Measurements from ENCODE around the gene SERF1A.
"Not testable (repeated sequence)": the region's sequence is repeated elsewhere in the genome, so short reads cannot be mapped to it uniquely, and the experiment has no call there.

The SERF1A gene

DNA sequence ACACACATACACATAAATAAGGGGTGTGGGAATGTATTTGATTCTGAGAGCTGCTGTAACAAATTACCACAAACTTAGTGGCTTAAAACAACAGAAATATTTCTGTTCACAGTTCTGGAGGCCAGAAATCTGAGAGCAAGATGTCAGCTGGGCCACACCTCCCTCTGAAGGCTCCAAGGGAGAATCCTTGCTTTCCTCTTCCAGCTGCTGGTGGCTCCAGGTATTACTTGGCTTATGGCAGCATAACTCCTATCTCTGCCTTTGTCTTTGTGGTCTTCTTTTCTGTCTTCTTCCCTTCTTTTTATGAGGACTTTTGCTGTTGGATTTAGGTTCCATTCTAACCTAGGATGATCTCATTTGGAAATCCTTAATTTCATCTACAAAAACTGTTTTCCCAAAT lies 16.4 kb downstream of the SERF1A start:
- H2BK15ac ChIP-seq (replicated peaks; ENCODE audit: low read depth); H2BK120ac ChIP-seq (ENCODE audit: low read depth, low read length); H2AK5ac ChIP-seq (ENCODE audit: low read length); H3K23ac ChIP-seq (ENCODE audit: low read length); H3K79me1 ChIP-seq (ENCODE audit: low read length); H3K36me3 ChIP-seq (ENCODE audit: control insufficient read depth, insufficient read depth, low read length); H3K27me3 ChIP-seq (ENCODE audit: insufficient read depth, low read length, poor library complexity); H3K18ac ChIP-seq (ENCODE audit: low read length); H3K4ac ChIP-seq (ENCODE audit: low read depth, low read length); H3K27ac ChIP-seq (ENCODE audit: low read depth, low read length); H2BK5ac ChIP-seq (ENCODE audit: low read length); H3K4me1 ChIP-seq (ENCODE audit: control insufficient read depth, low read depth, low read length); H3K79me2 ChIP-seq (ENCODE audit: control insufficient read depth, insufficient read depth, low read length); H3K4me3 ChIP-seq (ENCODE audit: low read length); H4K8ac ChIP-seq (ENCODE audit: low read depth, low read length); H3K56ac ChIP-seq (ENCODE audit: low read length); H3K9ac ChIP-seq (ENCODE audit: low read length); H3K4me2 ChIP-seq (ENCODE audit: low read length); H4K5ac ChIP-seq (ENCODE audit: low read length); DNase-seq: not testable (repeated sequence)

- not testable (repeated sequence) for H3K56ac ChIP-seq (ENCODE audit: low read length); H3K4ac ChIP-seq (ENCODE audit: low read depth, low read length); H4K8ac ChIP-seq (ENCODE audit: low read depth, low read length); H3K18ac ChIP-seq (ENCODE audit: low read length); H3K4me1 ChIP-seq (ENCODE audit: control insufficient read depth, low read depth, low read length); DNase-seq; H4K5ac ChIP-seq (ENCODE audit: low read length); H3K79me2 ChIP-seq (ENCODE audit: control insufficient read depth, insufficient read depth, low read length); H2AK5ac ChIP-seq (ENCODE audit: low read length); H3K27ac ChIP-seq (ENCODE audit: low read depth, low read length); H2BK5ac ChIP-seq (ENCODE audit: low read length); H3K4me2 ChIP-seq (ENCODE audit: low read length); H3K9ac ChIP-seq (ENCODE audit: low read length); H2BK120ac ChIP-seq (ENCODE audit: low read depth, low read length); H3K27me3 ChIP-seq (ENCODE audit: insufficient read depth, low read length, poor library complexity); H3K36me3 ChIP-seq (ENCODE audit: control insufficient read depth, insufficient read depth, low read length); H3K79me1 ChIP-seq (ENCODE audit: low read length); H2BK15ac ChIP-seq (replicated peaks; ENCODE audit: low read depth); H3K23ac ChIP-seq (ENCODE audit: low read length); H3K4me3 ChIP-seq (ENCODE audit: low read length)
- no CpG with 5 or more reads among the region's 16 CpGs for WGBS (ENCODE audit: extremely low coverage, insufficient coverage, low lambda C conversion rate)
These were observed 24.7 kb downstream of the SERF1A start for GRCh38 chr5:70925211-70925562.

GRCh38 chr5:70931709-70932368 lies 31.4 kb downstream of the SERF1A start:
- not testable (repeated sequence) for H2BK5ac ChIP-seq (ENCODE audit: low read length); H2BK120ac ChIP-seq (ENCODE audit: low read depth, low read length); H3K23ac ChIP-seq (ENCODE audit: low read length); H3K4ac ChIP-seq (ENCODE audit: low read depth, low read length); H3K4me1 ChIP-seq (ENCODE audit: control insufficient read depth, low read depth, low read length); H3K27ac ChIP-seq (ENCODE audit: low read depth, low read length); H3K18ac ChIP-seq (ENCODE audit: low read length); H3K79me2 ChIP-seq (ENCODE audit: control insufficient read depth, insufficient read depth, low read length); H3K27me3 ChIP-seq (ENCODE audit: insufficient read depth, low read length, poor library complexity); H2AK5ac ChIP-seq (ENCODE audit: low read length); H3K56ac ChIP-seq (ENCODE audit: low read length); H3K4me3 ChIP-seq (ENCODE audit: low read length); H3K36me3 ChIP-seq (ENCODE audit: control insufficient read depth, insufficient read depth, low read length); H3K4me2 ChIP-seq (ENCODE audit: low read length); H4K5ac ChIP-seq (ENCODE audit: low read length); DNase-seq; H2BK15ac ChIP-seq (replicated peaks; ENCODE audit: low read depth); H4K8ac ChIP-seq (ENCODE audit: low read depth, low read length); H3K79me1 ChIP-seq (ENCODE audit: low read length); H3K9ac ChIP-seq (ENCODE audit: low read length)
- WGBS (ENCODE audit: extremely low coverage, insufficient coverage, low lambda C conversion rate), result no CpG with 5 or more reads among the region's 6 CpGs

DNA sequence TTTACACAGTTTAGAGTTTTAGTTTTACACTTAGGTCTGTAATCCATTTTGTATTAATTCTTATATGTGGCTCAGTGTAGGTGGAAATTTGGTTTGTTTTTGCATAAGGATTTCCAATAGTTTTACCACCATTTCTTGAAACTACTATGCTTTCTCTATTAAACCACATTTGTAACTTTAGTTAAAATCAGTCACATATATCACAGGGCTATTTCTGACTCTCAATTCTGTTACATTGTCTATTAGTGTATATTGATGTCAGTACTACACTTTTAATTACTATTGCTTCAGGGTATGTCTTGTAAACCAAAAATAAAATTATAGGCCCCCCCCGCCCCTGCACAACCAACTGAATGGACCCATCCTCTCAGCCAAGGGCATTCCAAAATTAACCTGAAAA lies 32.1 kb downstream of the SERF1A start:
- H3K4ac ChIP-seq (ENCODE audit: low read depth, low read length); H3K18ac ChIP-seq (ENCODE audit: low read length); H3K79me1 ChIP-seq (ENCODE audit: low read length); H2BK120ac ChIP-seq (ENCODE audit: low read depth, low read length); DNase-seq; H4K8ac ChIP-seq (ENCODE audit: low read depth, low read length); H3K27ac ChIP-seq (ENCODE audit: low read depth, low read length); H3K4me3 ChIP-seq (ENCODE audit: low read length); H3K4me2 ChIP-seq (ENCODE audit: low read length); H3K9ac ChIP-seq (ENCODE audit: low read length); H4K5ac ChIP-seq (ENCODE audit: low read length); H3K4me1 ChIP-seq (ENCODE audit: control insufficient read depth, low read depth, low read length); H3K56ac ChIP-seq (ENCODE audit: low read length); H3K23ac ChIP-seq (ENCODE audit: low read length); H3K27me3 ChIP-seq (ENCODE audit: insufficient read depth, low read length, poor library complexity); H3K79me2 ChIP-seq (ENCODE audit: control insufficient read depth, insufficient read depth, low read length); H2BK15ac ChIP-seq (replicated peaks; ENCODE audit: low read depth); H2BK5ac ChIP-seq (ENCODE audit: low read length); H2AK5ac ChIP-seq (ENCODE audit: low read length); H3K36me3 ChIP-seq (ENCODE audit: control insufficient read depth, insufficient read depth, low read length): not testable (repeated sequence)
- no CpG with 5 or more reads among the region's 1 CpG for WGBS (ENCODE audit: extremely low coverage, insufficient coverage, low lambda C conversion rate)

GRCh38 chr5:70953068-70953467 lies 52.6 kb downstream of the SERF1A start:
- H3K27me3 ChIP-seq (ENCODE audit: insufficient read depth, low read length, poor library complexity); DNase-seq; H3K18ac ChIP-seq (ENCODE audit: low read length); H3K56ac ChIP-seq (ENCODE audit: low read length); H3K79me1 ChIP-seq (ENCODE audit: low read length); H3K4me1 ChIP-seq (ENCODE audit: control insufficient read depth, low read depth, low read length); H2BK120ac ChIP-seq (ENCODE audit: low read depth, low read length); H2BK5ac ChIP-seq (ENCODE audit: low read length); H3K27ac ChIP-seq (ENCODE audit: low read depth, low read length); H4K8ac ChIP-seq (ENCODE audit: low read depth, low read length); H3K4me3 ChIP-seq (ENCODE audit: low read length); H3K9ac ChIP-seq (ENCODE audit: low read length); H3K79me2 ChIP-seq (ENCODE audit: control insufficient read depth, insufficient read depth, low read length); H2BK15ac ChIP-seq (replicated peaks; ENCODE audit: low read depth); H3K4me2 ChIP-seq (ENCODE audit: low read length); H4K5ac ChIP-seq (ENCODE audit: low read length); H2AK5ac ChIP-seq (ENCODE audit: low read length); H3K36me3 ChIP-seq (ENCODE audit: control insufficient read depth, insufficient read depth, low read length); H3K23ac ChIP-seq (ENCODE audit: low read length); H3K4ac ChIP-seq (ENCODE audit: low read depth, low read length): not testable (repeated sequence)
- WGBS (ENCODE audit: extremely low coverage, insufficient coverage, low lambda C conversion rate), result no CpG with 5 or more reads among the region's 10 CpGs

Data from mesendoderm (in vitro differentiated cells).